CD4-positive, alpha-beta T cell treated with Interleukin-4 for 1 hour (primary cell): ENCODE data around the gene OMG.
"Not testable (repeated sequence)": the region's sequence is repeated elsewhere in the genome, so short reads cannot be mapped to it uniquely, and the experiment has no call there.

ENCODE experiments used
- DNase-seq, 2 donors: peaks; one replicate each; pipeline ENCODE4 v3.0.0-alpha.2; 2020 to 2022

The OMG gene

GRCh38 chr17:31307640-31308039 is 10.6 kb upstream of the OMG start:
- no peak for DNase-seq

GRCh38 chr17:31299624-31300023 is 2.6 kb upstream of the OMG start:
- no peak for DNase-seq

- no peak for DNase-seq
Measured at GRCh38 chr17:31296142-31296541, 897 bp downstream of the OMG start.

DNA sequence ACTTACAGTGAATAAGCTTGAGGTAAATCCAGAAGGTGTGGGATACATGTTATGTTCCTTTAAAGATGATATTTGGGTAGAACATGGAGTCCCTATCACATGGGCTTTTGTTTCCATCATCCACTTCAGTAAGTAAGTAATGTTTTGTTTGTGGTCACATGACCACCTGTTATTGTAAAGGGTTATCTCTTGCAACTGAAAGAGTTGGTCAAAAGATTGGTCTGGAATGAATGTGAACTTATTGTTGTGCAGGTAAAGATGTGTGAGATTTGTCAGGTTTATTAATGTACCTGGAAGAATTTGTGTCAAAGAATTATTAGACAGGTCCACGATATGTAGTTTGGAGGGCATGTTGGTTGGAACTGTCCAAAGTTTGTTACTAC is 1.6 kb downstream of the OMG start:
- no peak for DNase-seq

- DNase-seq, result no peak
Measured at GRCh38 chr17:31294820-31295488, 2.1 kb downstream of the OMG start.

DNA sequence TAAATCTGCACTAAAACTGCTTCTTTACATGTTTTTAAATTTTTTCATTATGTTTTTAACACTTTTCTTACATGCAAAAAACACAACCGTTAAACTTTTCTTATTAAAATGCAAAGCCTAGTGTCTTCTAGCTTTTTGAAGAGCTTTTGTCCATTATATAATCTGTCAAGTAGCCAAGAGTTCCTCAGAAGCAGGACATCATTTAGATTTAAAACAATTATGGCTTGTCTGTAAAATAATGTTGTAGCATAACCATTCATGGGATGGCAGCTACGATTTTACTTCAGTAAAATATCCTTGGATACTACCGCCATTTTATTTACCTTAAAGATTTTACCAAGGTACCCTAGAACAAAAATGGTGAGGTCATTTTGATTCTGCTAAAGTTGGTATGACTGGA is 2.8 kb downstream of the OMG start:
- no peak for DNase-seq

- DNase-seq, result no peak
Measured at GRCh38 chr17:31293581-31293980, 3.5 kb downstream of the OMG start.

DNA sequence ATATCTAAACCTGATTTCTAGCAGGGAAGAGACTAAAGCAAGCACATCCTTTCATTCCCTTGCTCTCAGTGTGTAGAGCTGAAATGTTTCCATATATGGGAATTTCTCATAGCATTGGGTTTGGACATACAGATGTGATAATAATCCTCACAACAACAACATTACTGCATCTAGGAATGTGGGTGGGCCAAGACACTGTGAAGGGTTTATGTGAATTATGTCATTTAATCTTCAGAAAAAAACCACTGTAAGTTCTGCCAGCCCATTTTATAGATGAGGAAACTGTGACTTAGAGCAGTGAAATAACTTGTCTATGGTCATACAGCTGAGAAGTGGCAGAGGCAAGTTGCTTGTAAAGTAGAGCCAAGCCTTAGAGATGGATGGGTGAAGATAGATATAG is 5.2 kb downstream of the OMG start:
- DNase-seq, result no peak

DNA sequence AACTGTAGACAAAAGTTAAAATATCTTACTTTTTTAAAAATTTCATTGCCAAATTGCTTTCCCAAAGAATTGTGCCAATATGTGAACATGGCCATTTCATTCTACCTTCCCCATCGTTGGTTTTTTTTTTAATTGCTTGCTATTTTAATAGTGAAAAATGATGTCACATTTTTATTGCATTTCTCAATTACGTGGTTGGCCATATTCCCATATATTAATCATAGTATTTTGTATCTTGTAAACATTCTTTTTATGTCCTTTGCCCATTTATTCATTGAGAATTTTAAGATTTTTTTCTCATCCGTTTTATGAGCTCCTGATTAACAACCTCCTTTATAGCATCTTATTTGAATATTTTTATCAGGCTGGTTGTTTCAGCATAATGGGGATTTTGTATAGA is 7.2 kb downstream of the OMG start:
- no peak for DNase-seq

- DNase-seq, result not testable (repeated sequence)
Measured at GRCh38 chr17:31287932-31288331, 9.1 kb downstream of the OMG start.

- no peak for DNase-seq
Measured at GRCh38 chr17:31286587-31286986, 10.5 kb downstream of the OMG start.

- DNase-seq, result no peak
Measured at GRCh38 chr17:31283841-31284240, 13.2 kb downstream of the OMG start.

- no peak for DNase-seq
Measured at GRCh38 chr17:31281061-31281460, 16.0 kb downstream of the OMG start.

GRCh38 chr17:31279401-31279800 is 17.6 kb downstream of the OMG start:
- DNase-seq, result no peak

DNA sequence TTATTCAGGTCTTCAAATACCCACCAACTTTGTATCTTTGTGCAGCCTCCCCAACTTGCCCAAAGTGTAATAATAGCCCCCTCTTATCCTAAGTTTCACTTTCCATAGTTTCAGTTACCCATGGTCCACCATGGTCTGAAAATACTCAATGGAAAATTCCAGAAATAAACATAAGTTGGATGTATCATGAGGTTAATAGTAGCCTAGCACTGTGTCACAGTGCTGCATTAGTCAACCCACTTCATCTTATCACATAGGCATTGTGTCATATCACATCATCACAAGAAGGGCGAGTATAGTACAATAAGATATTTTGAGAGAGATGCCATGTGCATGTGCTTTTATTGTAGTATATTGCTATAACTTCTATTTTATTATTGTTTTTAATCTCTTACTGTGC is 21.9 kb downstream of the OMG start:
- no peak for DNase-seq

- no peak for DNase-seq
Measured at GRCh38 chr17:31274252-31274651, 22.8 kb downstream of the OMG start.

DNA sequence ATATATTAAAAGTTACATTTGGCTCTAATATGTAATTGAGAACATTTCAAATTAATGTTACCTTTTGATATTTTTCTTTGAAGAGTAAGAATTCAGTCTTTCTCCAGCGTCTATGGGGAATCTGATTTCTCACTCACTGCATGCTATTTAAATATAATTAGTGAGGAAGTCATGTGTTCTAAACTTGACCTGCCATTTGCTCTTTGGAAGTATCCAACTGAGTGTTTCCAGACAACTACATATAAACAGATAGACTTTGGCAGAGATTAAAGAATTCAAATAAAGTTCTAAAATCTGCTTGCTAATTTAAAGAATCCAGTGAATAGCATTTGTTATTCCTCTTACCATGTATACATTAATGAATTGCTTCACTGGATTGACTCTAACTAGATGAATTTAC is 23.5 kb downstream of the OMG start:
- DNase-seq, result no peak

DNA sequence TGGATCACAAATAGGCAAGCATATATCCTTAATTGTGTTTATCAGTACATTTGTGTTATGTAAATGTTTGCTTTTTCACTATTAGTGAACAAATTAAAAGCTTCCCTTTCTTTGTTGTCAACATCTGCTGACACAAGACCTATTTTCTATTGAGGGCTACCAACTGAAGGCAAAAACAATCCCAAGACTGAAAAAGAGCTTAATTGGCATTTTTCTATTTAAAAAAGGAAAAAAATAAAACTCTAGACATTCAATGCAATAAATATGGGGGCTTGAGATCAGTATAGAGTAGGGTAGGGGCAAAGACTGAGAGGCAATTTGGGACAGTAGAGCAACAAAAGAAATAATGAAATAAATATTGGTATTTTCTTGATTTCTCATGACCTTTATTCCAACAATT is 24.2 kb downstream of the OMG start:
- DNase-seq, result no peak

DNA sequence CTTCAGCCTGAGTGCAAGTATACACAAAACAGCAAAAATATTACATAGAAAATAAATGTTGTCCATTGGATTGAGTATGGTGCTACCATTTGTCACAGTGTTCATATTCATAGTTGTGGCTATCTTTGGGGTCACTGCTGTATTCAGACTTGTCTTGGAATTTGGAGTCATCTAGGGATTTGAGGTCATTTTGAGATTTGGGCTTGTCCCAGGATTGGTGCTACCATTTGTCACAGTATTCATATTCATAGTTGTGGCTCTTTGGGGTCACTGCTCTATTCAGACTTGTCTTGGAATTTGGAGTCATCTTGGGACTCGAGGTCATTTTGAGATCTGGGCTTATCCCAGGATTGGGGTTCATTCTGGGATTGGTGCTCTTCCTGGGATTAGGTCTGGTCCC is 24.8 kb downstream of the OMG start:
- no peak for DNase-seq

GRCh38 chr17:31269578-31269983 is 27.5 kb downstream of the OMG start:
- DNase-seq, result no peak

- no peak for DNase-seq
Measured at GRCh38 chr17:31269036-31269577, 27.9 kb downstream of the OMG start.

GRCh38 chr17:31266042-31266441 is 31.0 kb downstream of the OMG start:
- DNase-seq, result peak; percentile 13 to 39

DNA sequence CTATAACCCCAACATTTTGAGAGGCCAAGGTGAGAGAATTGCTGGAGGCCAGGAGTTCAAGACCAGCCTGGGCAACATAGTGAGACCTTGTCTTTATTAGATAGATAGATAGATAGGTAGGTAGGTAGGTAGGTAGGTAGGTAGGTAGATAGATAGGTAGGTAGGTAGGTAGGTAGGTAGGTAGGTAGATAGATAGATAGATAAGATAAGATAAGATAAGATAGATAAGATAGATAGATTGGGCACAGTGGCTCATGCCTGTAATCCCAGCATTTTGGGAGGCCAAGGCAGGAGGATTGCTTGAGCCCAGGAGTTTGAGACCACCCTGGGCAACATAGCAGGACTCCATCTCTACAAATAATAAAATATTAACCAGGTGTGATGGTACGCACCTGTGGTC is 34.1 kb downstream of the OMG start:
- DNase-seq, result not testable (repeated sequence)

GRCh38 chr17:31261601-31262000 is 35.4 kb downstream of the OMG start:
- DNase-seq, result no peak

- no peak for DNase-seq
Measured at GRCh38 chr17:31260151-31260550, 36.9 kb downstream of the OMG start.
